ENCODE data around the gene GPATCH2.
"Not testable (repeated sequence)": the region's sequence is repeated elsewhere in the genome, so short reads cannot be mapped to it uniquely, and the experiment has no call there.

The GPATCH2 gene

DNA sequence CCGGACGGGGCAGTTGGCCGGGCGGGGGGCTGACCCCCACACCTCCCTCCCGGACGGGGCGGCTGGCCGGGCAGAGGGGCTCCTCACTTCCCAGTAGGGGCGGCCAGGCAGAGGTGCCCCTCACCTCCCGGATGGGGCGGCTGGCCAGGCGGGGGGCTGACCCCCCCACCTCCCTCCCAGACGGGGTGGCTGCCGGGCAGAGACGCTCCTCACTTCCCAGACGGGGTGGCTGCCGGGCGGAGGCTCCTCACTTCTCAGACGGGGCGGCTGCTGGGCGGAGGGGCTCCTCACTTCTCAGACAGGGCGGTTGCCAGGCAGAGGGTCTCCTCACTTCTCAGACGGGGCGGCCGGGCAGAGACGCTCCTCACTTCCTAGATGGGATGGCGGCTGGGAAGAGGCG, 107.0 kb downstream of the GPATCH2 start:
- DNase-seq, result not testable (repeated sequence)

DNA sequence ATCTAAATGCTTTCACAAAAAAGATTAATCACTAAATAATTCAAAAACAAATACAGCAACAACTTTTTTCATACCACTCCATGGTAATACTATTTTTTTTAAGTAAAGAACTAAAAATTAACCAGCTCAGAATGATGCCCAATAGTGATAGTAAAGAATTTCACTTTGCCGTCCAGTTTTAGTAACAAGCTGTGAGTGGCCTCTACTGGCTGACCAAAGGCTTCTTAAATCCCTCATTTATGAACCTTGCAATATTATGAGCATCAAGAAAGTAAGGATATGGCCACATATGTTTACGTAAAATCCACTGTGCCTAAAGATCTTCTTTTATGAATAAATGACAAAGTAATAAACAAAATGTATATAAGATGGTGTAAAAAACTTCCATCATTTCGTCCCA, 108.6 kb downstream of the GPATCH2 start:
- no peak for DNase-seq

GRCh38 chr1:217521317-217521716, 109.6 kb downstream of the GPATCH2 start:
- no peak for DNase-seq

DNA sequence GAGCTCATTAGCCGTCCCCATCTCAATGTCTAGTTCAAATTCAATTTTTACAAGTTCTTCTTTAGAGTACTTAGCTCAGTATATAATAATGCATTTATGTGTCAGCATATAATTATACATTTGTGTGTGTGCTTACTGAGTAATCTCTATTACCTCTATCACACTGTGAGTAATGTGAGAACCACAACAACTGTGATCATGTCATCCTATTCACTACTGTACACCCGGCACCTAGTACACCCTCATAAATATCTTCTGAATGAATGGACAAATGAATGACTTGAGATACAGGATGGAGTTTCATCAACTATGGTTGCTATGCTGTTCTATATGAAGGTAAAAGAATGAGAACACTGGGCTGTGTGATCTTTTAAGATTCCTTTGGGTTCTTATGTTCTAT, 124.0 kb downstream of the GPATCH2 start:
- no peak for DNase-seq

DNA sequence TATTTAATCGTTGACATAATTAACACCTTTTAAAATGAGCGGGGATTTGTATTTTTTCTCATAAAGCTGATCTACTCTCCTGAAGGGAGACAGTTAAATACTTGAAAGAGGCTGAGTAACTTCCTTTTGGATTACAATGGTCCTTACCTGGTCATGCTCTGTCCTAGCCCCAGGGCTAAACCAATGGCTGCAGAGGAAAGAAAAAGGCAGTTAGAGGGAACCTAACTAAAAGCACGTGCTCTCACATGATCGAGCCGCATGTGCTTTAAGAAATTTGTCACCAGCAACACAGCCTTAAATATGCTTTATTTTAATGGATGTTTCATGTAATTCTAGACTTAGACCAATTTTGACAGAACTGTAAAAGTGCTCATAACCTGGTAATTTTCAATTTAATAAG, 132.7 kb downstream of the GPATCH2 start:
- no peak for DNase-seq

DNA sequence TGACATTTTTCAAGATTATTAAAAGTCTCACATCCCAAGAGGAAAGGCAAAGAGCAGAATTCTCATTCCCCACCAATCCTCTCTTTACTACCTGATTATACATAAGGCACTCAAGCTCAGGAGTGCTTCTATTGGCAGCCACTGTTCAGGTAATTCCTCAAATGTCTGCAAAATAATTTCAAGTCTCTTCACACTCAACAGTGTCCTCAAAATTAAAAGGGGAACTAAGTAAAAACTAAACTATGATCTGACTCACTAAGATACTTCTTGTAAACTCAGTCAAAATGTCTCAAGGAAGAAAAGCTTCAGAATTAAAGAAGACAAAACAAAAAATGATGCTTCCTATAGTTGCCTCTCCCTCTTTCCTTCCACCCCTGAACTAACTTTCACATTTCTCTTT, 135.6 kb downstream of the GPATCH2 start:
- DNase-seq, result no peak

- DNase-seq, result no peak
These were observed 136.1 kb downstream of the GPATCH2 start for GRCh38 chr1:217494767-217495166.

GRCh38 chr1:217493290-217493689, 137.6 kb downstream of the GPATCH2 start:
- no peak for DNase-seq

GRCh38 chr1:217484871-217485270, 146.0 kb downstream of the GPATCH2 start:
- DNase-seq, result no peak

DNA sequence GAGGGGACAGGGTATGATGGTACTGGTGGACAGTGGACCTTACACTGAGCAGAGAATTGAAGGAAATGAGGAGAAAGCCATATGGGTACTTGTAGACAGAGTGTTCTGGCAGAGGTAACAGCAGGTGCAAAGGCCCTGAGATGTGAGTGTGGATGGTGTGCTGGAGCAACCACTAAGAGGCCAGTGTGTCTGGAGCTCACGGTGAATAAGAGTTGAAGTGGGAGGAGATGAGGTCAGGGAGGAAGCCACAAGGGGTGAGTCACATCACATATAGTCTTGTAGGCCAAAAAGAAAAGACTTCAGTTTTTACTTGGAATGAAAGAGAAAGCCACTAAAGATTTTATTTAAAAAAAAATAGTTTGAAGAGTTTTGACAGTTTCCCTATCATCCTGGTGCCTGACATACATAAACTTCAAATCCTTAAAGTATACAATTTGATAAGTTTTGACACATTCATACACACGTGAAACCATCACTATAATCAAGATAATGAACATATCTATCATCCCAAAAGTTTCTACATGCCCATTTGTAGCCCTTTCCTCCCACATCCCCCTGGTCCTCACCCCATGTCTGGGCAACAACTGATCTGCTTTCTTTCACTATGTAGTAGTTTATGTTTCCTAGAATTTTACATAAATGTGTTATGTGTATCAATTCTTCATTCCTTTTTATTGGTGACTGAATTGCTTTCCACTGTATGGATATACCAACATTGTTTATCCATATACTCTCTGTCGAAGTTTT, 148.4 kb downstream of the GPATCH2 start:
- DNase-seq, result no peak

GRCh38 chr1:217478450-217478849, 152.4 kb downstream of the GPATCH2 start:
- no peak for DNase-seq

- DNase-seq, result no peak
These were observed 158.0 kb downstream of the GPATCH2 start for GRCh38 chr1:217472915-217473314.

DNA sequence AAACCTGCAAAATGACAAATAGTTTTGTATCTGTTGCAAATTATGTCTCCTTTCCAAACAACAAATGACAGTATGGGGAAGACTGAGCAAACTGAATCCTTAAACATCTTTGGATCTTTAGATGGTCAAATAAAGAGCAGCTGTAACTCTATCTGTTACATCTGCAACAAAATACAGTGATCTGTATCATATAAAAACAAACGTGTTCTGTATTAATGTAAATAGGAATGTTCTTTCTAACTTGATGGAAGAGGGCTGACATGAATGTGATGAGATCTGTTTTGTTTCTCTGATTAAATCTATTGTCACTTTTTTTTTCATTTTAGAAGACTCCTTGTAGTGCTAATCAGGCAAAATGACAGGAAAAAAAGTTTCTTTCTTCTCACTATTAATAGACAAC, 159.5 kb downstream of the GPATCH2 start:
- no peak for DNase-seq

DNA sequence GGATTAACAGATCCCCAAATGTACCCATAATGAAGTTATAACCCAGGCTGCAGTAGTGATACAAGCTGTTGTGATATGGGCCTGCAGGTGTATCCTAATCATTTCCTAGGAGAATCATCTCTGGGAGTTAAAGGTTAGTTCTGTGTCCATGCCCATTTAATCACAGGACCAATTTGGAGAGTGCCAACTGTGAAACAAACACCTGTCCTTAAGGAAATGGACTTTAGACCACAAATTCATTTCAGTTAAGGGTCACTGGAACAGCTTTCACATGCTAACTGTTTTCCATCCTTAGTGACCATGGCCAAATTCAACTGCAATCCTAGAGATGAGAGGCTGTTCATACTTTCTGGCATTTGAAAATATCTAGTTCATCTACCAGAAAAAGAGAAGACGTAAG, 160.9 kb downstream of the GPATCH2 start:
- no peak for DNase-seq

DNA sequence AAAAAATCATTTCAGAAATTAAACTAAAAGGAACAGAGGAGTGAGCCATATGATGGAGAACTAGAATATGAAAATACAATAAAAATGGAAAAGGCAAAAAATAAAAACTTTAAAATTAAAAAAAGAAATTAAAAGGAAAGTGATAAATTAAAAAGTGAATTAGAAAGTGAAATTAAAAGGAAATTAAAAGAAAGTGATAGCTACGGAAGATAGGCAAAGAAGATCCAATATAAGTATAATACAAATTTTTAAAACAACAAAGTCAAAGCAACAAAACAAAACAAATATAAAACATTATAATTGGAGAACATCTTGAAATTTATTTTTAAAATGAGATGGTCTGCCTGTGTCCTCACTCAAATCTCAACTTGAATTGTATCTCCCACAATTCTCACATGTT, 165.8 kb downstream of the GPATCH2 start:
- no peak for DNase-seq

GRCh38 chr1:217462666-217463065, 168.2 kb downstream of the GPATCH2 start:
- DNase-seq, result no peak

GRCh38 chr1:217462159-217462558, 168.7 kb downstream of the GPATCH2 start:
- no peak for DNase-seq

- no peak for DNase-seq
These were observed 173.9 kb downstream of the GPATCH2 start for GRCh38 chr1:217457016-217457415.

- no peak for DNase-seq
These were observed 174.6 kb downstream of the GPATCH2 start for GRCh38 chr1:217456261-217456660.

GRCh38 chr1:217453816-217454215, 177.1 kb downstream of the GPATCH2 start:
- DNase-seq, result no peak

DNA sequence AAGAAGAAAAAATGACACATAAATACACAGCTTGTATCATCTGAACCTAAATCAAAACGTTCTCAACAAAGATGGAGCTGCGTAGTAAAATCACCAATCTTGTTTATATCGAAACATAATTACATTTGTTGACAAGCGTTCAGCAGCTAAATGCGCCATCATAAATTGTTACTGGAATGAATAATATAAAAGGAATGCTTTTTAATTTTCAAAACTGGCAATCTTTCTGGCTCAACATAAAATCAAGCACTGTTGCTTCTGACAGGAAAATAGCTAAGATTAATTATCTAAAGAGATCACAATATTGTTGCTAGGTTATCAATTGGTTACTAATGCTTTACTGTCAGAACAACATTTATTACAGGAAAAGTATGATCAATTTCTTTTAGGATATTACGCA, 181.5 kb downstream of the GPATCH2 start:
- no peak for DNase-seq

GRCh38 chr1:217443845-217444244, 187.0 kb downstream of the GPATCH2 start:
- no peak for DNase-seq

DNA sequence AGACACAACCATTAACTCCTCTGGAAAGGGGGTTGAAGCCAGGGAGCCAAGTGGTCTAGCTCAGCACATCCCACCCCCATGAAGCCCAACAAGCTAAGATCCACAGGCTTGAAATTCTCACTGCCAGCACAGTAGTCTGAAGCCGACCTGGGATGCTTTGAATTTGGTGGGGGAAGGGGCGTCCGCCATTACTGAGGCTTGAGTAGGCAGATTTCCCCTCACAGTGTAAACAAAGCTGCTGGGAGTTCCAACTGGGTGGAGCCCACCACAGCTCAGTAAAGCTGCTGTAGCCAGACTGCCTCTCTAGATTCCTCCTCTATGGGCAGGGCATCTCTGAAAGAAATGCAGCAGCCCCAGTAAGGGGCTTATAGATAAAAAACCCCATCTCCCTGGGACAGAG, 193.5 kb downstream of the GPATCH2 start:
- no peak for DNase-seq

- DNase-seq, result no peak
These were observed 195.7 kb downstream of the GPATCH2 start for GRCh38 chr1:217435204-217435603.

DNA sequence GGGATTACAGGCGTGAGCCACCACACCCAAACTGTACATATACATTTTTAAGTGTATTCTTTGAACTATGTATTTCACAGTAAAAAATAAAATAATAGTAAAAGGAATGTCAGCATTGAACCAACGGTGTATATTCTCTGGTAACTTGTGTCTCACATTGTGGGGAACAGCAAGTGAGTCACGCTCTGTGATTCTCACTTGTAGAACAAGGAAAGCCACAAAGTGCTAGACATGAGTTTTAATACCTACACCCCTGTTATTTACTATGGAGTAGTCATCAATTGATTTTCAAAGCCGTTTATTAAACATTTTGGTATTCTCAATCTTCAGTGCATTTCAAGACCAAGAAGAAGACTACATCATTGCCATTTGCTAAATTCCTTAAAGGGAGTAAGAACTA, 197.2 kb downstream of the GPATCH2 start:
- DNase-seq, result no peak

All from activated T-cell treated with anti-CD3 and anti-CD28 coated beads for 4 hours (primary cell).